ENCODE data around the gene SAMD4A. TPM values are rescaled to one million over a fixed set of nuclear protein-coding genes. Genes with fewer than 3 reads are reported as not detected.

Gene SAMD4A
- total and polyA plus RNA-seq, 4 donors: 17.5 to 31.6 (median 24.5) TPM

DNA sequence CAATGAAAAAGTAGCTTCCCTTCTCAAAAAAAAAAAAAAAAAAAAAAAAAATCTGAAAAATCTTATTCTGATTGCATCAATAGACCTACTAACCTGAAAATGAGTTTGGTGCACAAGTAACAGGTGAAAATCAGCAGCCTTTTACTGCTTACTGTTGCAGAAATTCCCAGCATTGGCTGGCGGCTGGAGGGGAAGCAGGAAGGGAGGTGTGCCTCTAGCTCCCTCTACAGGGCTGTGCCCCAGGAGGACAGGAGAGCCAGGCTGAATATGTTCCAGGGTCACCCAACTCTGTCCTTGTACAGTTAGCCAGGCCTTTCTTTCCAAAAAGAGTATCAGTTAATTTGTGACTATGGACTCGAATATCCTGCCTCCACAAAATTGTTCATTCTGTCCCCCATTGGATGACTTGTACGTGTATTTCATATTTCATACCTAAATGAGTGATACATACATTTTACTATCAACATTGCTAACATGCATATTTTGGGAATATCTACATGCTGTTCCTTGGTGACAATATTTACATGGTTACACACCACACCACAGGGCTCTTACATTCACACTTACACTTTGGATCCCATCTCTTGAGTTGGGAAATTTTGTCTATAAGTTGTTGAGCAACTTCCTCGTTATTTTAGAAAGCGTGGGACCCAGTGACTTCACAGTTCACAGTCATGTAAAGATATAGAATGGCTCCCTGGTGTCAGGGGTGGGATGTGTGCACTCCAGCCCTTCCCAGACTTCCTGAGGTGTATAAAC is 124.8 kb downstream of the SAMD4A start:
- no peaks in the 10 kb centered on the region for H3K9me3 ChIP-seq (ENCODE audit: control insufficient read depth, insufficient read depth, low read length)
- H3K36me3 ChIP-seq (ENCODE audit: control insufficient read depth, insufficient read depth, low read length): no peaks in the 10 kb centered on the region
- H3K4me1 ChIP-seq (ENCODE audit: control insufficient read depth, insufficient read depth, low read length): no peaks in the 10 kb centered on the region
- no peak overlapping the region for H3K4me3 ChIP-seq (ENCODE audit: low read depth, low read length)
- peak in 3 of 6 donors; percentile 48 to 84 (median 70) for DNase-seq (ENCODE audit: low read depth in 4 of 6, low spot score in 6 of 6)
- H3K27ac ChIP-seq (ENCODE audit: low read depth, low read length): no peak overlapping the region
- no peaks in the 10 kb centered on the region for H3K27me3 ChIP-seq (ENCODE audit: control insufficient read depth, insufficient read depth, low read length)
- 50% methylated on average over 2 of the region's 5 CpGs for WGBS (ENCODE audit: insufficient coverage)

DNA sequence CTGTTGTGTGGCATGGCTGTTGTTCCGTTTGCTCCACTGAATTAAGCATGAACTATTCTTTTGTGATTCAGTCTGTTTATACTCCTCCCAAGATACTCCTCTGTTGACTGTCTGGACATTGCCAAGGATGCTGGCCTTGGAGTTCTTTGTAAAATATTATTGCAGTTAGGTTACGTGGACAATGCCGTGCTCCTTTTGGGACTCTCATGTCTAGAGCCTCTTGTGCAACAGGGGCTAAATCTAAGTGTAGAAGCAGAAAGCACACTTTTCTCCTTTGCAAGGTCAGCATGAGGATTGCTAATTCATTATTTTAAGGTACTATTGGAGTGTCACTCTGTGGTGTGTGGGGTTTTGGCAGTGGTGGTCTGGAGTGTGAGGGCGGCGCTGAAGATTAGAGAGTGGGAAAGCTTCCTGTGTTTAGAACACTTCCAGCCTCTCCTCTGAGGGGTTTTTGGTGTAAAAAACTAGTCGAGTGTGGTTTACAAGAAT is 125.4 kb downstream of the SAMD4A start:
- Histone ChIP-seq H3K4me3 (ENCODE audit: low read depth, low read length) (no peak overlapping the region), H3K27ac (ENCODE audit: low read depth, low read length) (no peak overlapping the region), H3K9me3 (ENCODE audit: control insufficient read depth, insufficient read depth, low read length) (no peaks in the 10 kb centered on the region), H3K27me3 (ENCODE audit: control insufficient read depth, insufficient read depth, low read length) (no peaks in the 10 kb centered on the region), H3K36me3 (ENCODE audit: control insufficient read depth, insufficient read depth, low read length) (no peaks in the 10 kb centered on the region), H3K4me1 (ENCODE audit: control insufficient read depth, insufficient read depth, low read length) (peaks cover 4% of the 10 kb centered on the region)
- WGBS (ENCODE audit: insufficient coverage): 93% methylated on average over 2 of the region's 6 CpGs
- no peak for DNase-seq (ENCODE audit: low read depth in 4 of 6, low spot score in 6 of 6)

DNA sequence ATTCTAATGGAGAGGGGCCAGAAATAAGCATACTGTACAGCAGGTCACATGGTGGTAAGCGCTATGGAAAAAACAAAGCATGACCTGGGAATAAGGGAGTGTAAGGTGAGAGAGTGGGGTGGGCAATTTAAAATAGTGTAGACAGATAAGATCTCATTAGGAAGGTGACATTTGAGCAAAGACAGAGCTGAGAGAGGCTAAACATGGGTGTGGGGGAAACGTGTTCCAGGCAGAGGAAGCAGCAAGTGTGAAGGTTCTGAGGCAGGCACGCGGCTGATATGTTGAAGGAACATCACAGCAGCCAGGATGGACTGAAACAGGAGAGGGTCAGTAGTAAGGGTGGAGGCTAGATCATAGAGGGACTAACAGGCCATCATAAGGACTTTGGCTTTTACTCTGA is 126.8 kb downstream of the SAMD4A start:
- 95% methylated on average over 4 of the region's 4 CpGs for WGBS (ENCODE audit: insufficient coverage)
- H3K27ac ChIP-seq (ENCODE audit: low read depth, low read length): no peak overlapping the region
- no peaks in the 10 kb centered on the region for H3K9me3 ChIP-seq (ENCODE audit: control insufficient read depth, insufficient read depth, low read length)
- no peak for DNase-seq (ENCODE audit: low read depth in 4 of 6, low spot score in 6 of 6)
- no peak overlapping the region for H3K4me3 ChIP-seq (ENCODE audit: low read depth, low read length)
- H3K36me3 ChIP-seq (ENCODE audit: control insufficient read depth, insufficient read depth, low read length): no peaks in the 10 kb centered on the region
- H3K27me3 ChIP-seq (ENCODE audit: control insufficient read depth, insufficient read depth, low read length): no peaks in the 10 kb centered on the region
- H3K4me1 ChIP-seq (ENCODE audit: control insufficient read depth, insufficient read depth, low read length): peaks cover 9% of the 10 kb centered on the region

DNA sequence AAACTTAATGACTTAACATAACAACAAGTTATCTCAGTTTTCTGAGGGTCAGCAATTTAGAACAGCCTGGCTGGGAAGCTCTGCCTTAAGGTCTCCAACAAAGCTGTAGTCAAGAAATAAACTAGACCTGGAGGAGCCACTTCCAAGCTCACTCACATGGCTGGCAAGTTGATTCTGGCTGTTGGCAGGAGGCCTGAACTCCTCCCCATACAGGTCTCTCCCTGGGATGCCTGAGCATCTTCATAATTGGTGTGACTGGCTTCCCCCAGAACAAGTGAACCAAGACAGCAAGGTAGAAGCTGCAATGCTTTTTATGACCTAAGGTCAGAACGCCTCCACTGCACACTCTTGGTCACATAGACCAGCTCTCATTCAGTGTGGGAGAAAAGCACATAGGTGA is 128.3 kb downstream of the SAMD4A start:
- no peak for DNase-seq (ENCODE audit: low read depth in 4 of 6, low spot score in 6 of 6)
- H3K4me3 ChIP-seq (ENCODE audit: low read depth, low read length): no peak overlapping the region
- peaks cover 9% of the 10 kb centered on the region for H3K4me1 ChIP-seq (ENCODE audit: control insufficient read depth, insufficient read depth, low read length)
- no peaks in the 10 kb centered on the region for H3K36me3 ChIP-seq (ENCODE audit: control insufficient read depth, insufficient read depth, low read length)
- no peaks in the 10 kb centered on the region for H3K9me3 ChIP-seq (ENCODE audit: control insufficient read depth, insufficient read depth, low read length)
- no peak overlapping the region for H3K27ac ChIP-seq (ENCODE audit: low read depth, low read length)
- WGBS (ENCODE audit: insufficient coverage): no CpG with 5 or more reads among the region's 1 CpG
- no peaks in the 10 kb centered on the region for H3K27me3 ChIP-seq (ENCODE audit: control insufficient read depth, insufficient read depth, low read length)

DNA sequence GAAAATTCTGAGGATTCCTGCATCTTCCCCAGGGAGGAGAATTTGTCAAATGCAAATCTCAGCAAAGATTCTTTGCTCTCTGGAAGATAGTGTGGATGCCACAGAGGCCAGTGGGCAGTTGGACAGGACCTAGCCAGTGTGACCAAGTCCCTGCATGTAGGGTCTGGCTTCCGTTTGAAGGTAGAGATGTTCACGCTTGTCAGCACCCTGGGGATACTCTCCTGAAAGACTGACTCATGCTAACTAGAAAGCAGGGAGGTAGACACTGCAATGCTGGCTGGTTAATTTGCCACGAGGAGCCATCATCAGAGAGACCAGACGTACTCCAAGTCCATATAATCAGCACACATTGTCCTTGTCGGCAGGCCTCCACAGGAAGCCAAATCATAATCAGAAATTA is 130.1 kb downstream of the SAMD4A start:
- no peak overlapping the region for H3K27ac ChIP-seq (ENCODE audit: low read depth, low read length)
- 93% methylated on average over 3 of the region's 5 CpGs for WGBS (ENCODE audit: insufficient coverage)
- DNase-seq (ENCODE audit: low read depth in 4 of 6, low spot score in 6 of 6): no peak
- H3K9me3 ChIP-seq (ENCODE audit: control insufficient read depth, insufficient read depth, low read length): no peaks in the 10 kb centered on the region
- H3K36me3 ChIP-seq (ENCODE audit: control insufficient read depth, insufficient read depth, low read length): no peaks in the 10 kb centered on the region
- H3K4me1 ChIP-seq (ENCODE audit: control insufficient read depth, insufficient read depth, low read length): peaks cover 9% of the 10 kb centered on the region
- no peaks in the 10 kb centered on the region for H3K27me3 ChIP-seq (ENCODE audit: control insufficient read depth, insufficient read depth, low read length)
- H3K4me3 ChIP-seq (ENCODE audit: low read depth, low read length): no peak overlapping the region

DNA sequence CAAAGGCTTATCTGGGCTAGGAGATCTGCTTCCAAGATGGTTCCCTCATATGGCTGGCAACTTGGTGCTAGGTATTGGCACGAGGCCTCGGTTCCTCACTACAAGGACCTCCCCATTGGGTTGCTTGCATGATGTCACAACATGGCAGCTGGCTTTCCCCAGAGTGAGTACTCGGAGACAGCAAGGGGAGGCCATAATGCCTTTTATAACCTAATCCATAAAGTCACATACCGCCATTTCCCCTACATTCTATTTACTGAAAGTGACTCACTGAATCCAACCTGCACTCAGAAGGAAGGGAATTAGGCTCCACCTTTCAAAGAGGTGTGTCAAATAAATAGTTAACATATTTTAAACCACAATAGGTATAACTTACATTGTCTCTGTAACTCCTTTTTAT is 130.9 kb downstream of the SAMD4A start:
- no peaks in the 10 kb centered on the region for H3K27me3 ChIP-seq (ENCODE audit: control insufficient read depth, insufficient read depth, low read length)
- 88% methylated on average over 3 of the region's 4 CpGs for WGBS (ENCODE audit: insufficient coverage)
- H3K4me1 ChIP-seq (ENCODE audit: control insufficient read depth, insufficient read depth, low read length): peaks cover 9% of the 10 kb centered on the region
- H3K4me3 ChIP-seq (ENCODE audit: low read depth, low read length): no peak overlapping the region
- no peaks in the 10 kb centered on the region for H3K36me3 ChIP-seq (ENCODE audit: control insufficient read depth, insufficient read depth, low read length)
- no peak overlapping the region for H3K27ac ChIP-seq (ENCODE audit: low read depth, low read length)
- no peak for DNase-seq (ENCODE audit: low read depth in 4 of 6, low spot score in 6 of 6)
- no peaks in the 10 kb centered on the region for H3K9me3 ChIP-seq (ENCODE audit: control insufficient read depth, insufficient read depth, low read length)

DNA sequence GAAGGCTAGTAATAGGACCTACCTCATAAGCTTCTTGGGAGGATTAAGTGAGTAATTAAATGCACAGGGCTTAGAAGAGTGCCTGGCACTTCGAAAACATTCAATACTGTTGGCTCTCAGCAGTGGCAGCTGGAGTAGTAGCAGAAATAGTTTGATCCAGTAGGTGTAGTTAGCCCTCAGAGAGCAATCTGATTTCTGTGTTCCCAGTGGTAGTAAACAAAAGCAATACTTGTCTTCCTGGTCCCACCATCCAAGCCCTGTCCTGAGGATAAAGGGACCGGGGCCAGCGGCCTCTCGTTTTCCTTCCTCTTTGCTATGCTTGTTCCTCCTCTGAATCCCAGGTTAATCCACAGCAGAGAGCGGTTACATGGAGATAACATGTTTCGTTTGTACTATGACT is 131.6 kb downstream of the SAMD4A start:
- Histone ChIP-seq H3K27me3 (ENCODE audit: control insufficient read depth, insufficient read depth, low read length) (no peaks in the 10 kb centered on the region), H3K4me3 (ENCODE audit: low read depth, low read length) (no peak overlapping the region), H3K27ac (ENCODE audit: low read depth, low read length) (no peak overlapping the region), H3K36me3 (ENCODE audit: control insufficient read depth, insufficient read depth, low read length) (no peaks in the 10 kb centered on the region), H3K4me1 (ENCODE audit: control insufficient read depth, insufficient read depth, low read length) (peaks cover 9% of the 10 kb centered on the region), H3K9me3 (ENCODE audit: control insufficient read depth, insufficient read depth, low read length) (no peaks in the 10 kb centered on the region)
- 90% methylated on average over 3 of the region's 6 CpGs for WGBS (ENCODE audit: insufficient coverage)
- peak in 1 of 6 donors; percentile 49 for DNase-seq (ENCODE audit: low read depth in 4 of 6, low spot score in 6 of 6)

DNA sequence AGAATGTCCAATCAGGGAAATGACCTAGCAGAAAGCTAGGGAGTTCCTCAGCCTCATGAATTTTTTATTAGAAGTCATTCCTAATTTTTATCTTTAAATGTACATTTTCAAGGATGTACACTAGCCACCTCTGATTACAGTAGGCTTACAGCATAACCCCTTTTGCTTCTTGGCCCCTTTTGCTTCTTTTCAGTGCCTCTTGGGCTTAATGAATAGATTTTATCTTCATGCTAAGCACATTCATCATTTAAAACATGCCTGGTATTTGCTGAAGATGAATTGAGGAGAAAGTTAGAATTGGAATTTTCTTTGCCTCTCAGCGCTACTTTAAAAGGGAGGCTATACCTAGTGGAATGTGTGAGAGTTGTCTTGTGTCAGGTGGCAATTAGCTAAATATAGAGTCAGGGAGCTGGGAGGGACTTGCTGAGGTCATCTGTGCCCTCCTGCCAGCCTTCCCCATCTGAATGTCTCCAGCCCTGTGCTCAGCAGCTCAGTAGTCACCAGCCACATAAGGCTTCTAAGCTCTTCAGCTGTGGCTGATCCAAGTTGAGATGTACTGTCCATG is 132.1 kb downstream of the SAMD4A start:
- Histone ChIP-seq H3K4me1 (ENCODE audit: control insufficient read depth, insufficient read depth, low read length) (peaks cover 9% of the 10 kb centered on the region), H3K36me3 (ENCODE audit: control insufficient read depth, insufficient read depth, low read length) (no peaks in the 10 kb centered on the region), H3K27me3 (ENCODE audit: control insufficient read depth, insufficient read depth, low read length) (no peaks in the 10 kb centered on the region), H3K4me3 (ENCODE audit: low read depth, low read length) (no peak overlapping the region), H3K9me3 (ENCODE audit: control insufficient read depth, insufficient read depth, low read length) (no peaks in the 10 kb centered on the region), H3K27ac (ENCODE audit: low read depth, low read length) (no peak overlapping the region)
- no peak for DNase-seq (ENCODE audit: low read depth in 4 of 6, low spot score in 6 of 6)
- WGBS (ENCODE audit: insufficient coverage): 83% methylated on average over 1 of the region's 1 CpG

DNA sequence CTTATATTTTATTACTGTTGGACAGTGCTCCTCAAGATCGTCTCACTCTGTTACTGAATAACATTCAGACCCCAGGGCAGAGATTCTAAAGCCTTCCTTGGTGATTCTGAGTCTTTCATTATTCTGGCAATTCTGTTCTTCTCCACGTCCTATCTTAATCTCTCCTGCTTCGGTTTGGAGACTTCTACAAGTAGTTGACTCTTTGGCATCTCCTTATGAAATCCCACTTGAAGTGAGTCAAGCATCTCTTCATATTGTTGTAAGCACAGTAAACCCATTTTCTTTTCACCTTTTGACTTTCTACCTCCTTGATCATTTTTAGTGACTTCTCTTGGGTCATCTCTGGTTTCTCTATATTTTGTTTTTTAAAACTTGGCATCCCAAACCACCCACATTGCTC is 132.8 kb downstream of the SAMD4A start:
- H3K9me3 ChIP-seq (ENCODE audit: control insufficient read depth, insufficient read depth, low read length): no peaks in the 10 kb centered on the region
- H3K36me3 ChIP-seq (ENCODE audit: control insufficient read depth, insufficient read depth, low read length): no peaks in the 10 kb centered on the region
- no peaks in the 10 kb centered on the region for H3K27me3 ChIP-seq (ENCODE audit: control insufficient read depth, insufficient read depth, low read length)
- no peak overlapping the region for H3K4me3 ChIP-seq (ENCODE audit: low read depth, low read length)
- peaks cover 9% of the 10 kb centered on the region for H3K4me1 ChIP-seq (ENCODE audit: control insufficient read depth, insufficient read depth, low read length)
- H3K27ac ChIP-seq (ENCODE audit: low read depth, low read length): no peak overlapping the region
- DNase-seq (ENCODE audit: low read depth in 4 of 6, low spot score in 6 of 6): no peak
- 89% methylated on average over 3 of the region's 3 CpGs for WGBS (ENCODE audit: insufficient coverage)

DNA sequence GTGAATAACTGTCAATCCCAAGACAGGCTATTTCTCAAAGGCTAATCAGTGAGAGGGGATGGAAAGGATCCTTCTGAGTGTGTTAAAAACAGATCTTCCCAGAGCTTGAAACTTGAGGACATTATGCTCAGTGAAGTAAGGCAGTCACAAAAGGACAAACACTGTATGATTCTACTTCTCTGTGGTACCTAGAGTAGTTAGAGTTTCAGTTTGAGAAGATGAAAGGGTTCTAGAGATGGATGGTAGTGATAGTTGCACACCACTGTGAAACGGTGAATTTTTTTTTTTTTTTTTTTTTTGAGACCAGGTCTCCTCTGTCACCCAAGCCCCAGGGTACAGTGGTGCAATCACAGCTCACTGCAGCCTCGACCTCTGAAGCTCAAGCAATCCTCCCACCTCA is 133.8 kb downstream of the SAMD4A start:
- Histone ChIP-seq H3K27me3 (ENCODE audit: control insufficient read depth, insufficient read depth, low read length) (no peaks in the 10 kb centered on the region), H3K36me3 (ENCODE audit: control insufficient read depth, insufficient read depth, low read length) (no peaks in the 10 kb centered on the region), H3K9me3 (ENCODE audit: control insufficient read depth, insufficient read depth, low read length) (no peaks in the 10 kb centered on the region), H3K27ac (ENCODE audit: low read depth, low read length) (no peak overlapping the region), H3K4me1 (ENCODE audit: control insufficient read depth, insufficient read depth, low read length) (peaks cover 9% of the 10 kb centered on the region), H3K4me3 (ENCODE audit: low read depth, low read length) (no peak overlapping the region)
- no CpG with 5 or more reads among the region's 2 CpGs for WGBS (ENCODE audit: insufficient coverage)
- no peak for DNase-seq (ENCODE audit: low read depth in 4 of 6, low spot score in 6 of 6)

All from spinal cord (tissue), 10 donors.